GM23338 (cell line): Measurements from ENCODE around the gene EID2. TPM values are rescaled to one million over a fixed set of nuclear protein-coding genes. Genes with fewer than 3 reads are reported as not detected.

ENCODE experiments used
- CREB1 ChIP-seq: fragments of 250-450 bp; sonication (Bioruptor Pico); IDR thresholded peaks from 2 replicates; pipeline ENCODE4 v1.5.0; 2020; ENCODE audit warnings: low read depth, mild to moderate bottlenecking, moderate library complexity
- EZH2phosphoT487 ChIP-seq: fragments of 200-600 bp; sonication (generic); IDR thresholded peaks from one replicate; pipeline ENCODE4 v1.8.1; 2018; ENCODE audit warnings: antibody characterized with exemption; ENCODE audit not compliant: unreplicated experiment
- NANOG ChIP-seq: IDR thresholded peaks from 2 replicates; pipeline ENCODE4 v1.6.1; 2016; ENCODE audit warnings: antibody characterized with exemption, borderline replicate concordance
- POLR2AphosphoS5 ChIP-seq: IDR thresholded peaks from 2 replicates; pipeline ENCODE4 v1.6.1; 2016; ENCODE audit warnings: antibody characterized with exemption, low read depth
- polyA plus RNA-seq: library from polyadenylated mRNA; unstranded; fragments of >200 nt; fragmentation: Nextera tagmentation; extraction: Ambion mirVana; gene quantifications from 2 replicates; pipeline ENCODE4 v1.2.1, GENCODE V29; 2016
- total RNA-seq: library from RNA; depleted of rRNA; stranded (reverse); fragments of >200 nt; shearing (Covaris generic); gene quantifications from 2 replicates; pipeline ENCODE4 v1.2.3, GENCODE V29; 2014
- TF ChIP-seq, protein P1 (sequence below): fragments of 250-450 bp; sonication (Bioruptor Pico); IDR thresholded peaks from 2 replicates; pipeline ENCODE4 v1.5.0; 2020; ENCODE audit warnings: mild to moderate bottlenecking, moderate library complexity
- TF ChIP-seq, protein P2 (sequence below): IDR thresholded peaks from one replicate; pipeline ENCODE4 v1.6.1; 2018; ENCODE audit warnings: antibody characterized with exemption; ENCODE audit not compliant: unreplicated experiment

Gene EID2
- total and polyA plus RNA-seq, 2 experiments from 2014 or later = 24.4 to 25.2 TPM

DNA sequence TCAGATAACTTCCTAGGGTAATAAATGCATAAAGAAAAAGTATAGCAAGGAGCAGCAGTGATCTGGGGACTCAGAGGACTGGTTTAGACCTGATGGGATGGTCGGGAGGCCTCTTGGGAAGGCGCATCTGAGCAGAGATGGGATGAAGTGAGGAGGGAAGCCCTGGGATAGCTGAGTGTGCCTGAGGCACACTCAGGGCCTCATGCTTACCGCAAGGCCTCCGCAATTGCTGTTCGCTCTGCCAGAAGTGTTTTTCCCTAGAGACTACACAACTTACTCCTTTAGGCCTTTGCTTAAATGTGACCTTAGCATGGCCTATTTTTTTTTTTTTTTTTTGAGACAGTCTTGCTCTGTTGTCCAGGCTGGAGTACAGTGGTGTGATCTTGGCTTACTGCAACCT lies 45.3 kb downstream of the EID2 start (continued):
- TF ChIP-seq, protein P1, sequence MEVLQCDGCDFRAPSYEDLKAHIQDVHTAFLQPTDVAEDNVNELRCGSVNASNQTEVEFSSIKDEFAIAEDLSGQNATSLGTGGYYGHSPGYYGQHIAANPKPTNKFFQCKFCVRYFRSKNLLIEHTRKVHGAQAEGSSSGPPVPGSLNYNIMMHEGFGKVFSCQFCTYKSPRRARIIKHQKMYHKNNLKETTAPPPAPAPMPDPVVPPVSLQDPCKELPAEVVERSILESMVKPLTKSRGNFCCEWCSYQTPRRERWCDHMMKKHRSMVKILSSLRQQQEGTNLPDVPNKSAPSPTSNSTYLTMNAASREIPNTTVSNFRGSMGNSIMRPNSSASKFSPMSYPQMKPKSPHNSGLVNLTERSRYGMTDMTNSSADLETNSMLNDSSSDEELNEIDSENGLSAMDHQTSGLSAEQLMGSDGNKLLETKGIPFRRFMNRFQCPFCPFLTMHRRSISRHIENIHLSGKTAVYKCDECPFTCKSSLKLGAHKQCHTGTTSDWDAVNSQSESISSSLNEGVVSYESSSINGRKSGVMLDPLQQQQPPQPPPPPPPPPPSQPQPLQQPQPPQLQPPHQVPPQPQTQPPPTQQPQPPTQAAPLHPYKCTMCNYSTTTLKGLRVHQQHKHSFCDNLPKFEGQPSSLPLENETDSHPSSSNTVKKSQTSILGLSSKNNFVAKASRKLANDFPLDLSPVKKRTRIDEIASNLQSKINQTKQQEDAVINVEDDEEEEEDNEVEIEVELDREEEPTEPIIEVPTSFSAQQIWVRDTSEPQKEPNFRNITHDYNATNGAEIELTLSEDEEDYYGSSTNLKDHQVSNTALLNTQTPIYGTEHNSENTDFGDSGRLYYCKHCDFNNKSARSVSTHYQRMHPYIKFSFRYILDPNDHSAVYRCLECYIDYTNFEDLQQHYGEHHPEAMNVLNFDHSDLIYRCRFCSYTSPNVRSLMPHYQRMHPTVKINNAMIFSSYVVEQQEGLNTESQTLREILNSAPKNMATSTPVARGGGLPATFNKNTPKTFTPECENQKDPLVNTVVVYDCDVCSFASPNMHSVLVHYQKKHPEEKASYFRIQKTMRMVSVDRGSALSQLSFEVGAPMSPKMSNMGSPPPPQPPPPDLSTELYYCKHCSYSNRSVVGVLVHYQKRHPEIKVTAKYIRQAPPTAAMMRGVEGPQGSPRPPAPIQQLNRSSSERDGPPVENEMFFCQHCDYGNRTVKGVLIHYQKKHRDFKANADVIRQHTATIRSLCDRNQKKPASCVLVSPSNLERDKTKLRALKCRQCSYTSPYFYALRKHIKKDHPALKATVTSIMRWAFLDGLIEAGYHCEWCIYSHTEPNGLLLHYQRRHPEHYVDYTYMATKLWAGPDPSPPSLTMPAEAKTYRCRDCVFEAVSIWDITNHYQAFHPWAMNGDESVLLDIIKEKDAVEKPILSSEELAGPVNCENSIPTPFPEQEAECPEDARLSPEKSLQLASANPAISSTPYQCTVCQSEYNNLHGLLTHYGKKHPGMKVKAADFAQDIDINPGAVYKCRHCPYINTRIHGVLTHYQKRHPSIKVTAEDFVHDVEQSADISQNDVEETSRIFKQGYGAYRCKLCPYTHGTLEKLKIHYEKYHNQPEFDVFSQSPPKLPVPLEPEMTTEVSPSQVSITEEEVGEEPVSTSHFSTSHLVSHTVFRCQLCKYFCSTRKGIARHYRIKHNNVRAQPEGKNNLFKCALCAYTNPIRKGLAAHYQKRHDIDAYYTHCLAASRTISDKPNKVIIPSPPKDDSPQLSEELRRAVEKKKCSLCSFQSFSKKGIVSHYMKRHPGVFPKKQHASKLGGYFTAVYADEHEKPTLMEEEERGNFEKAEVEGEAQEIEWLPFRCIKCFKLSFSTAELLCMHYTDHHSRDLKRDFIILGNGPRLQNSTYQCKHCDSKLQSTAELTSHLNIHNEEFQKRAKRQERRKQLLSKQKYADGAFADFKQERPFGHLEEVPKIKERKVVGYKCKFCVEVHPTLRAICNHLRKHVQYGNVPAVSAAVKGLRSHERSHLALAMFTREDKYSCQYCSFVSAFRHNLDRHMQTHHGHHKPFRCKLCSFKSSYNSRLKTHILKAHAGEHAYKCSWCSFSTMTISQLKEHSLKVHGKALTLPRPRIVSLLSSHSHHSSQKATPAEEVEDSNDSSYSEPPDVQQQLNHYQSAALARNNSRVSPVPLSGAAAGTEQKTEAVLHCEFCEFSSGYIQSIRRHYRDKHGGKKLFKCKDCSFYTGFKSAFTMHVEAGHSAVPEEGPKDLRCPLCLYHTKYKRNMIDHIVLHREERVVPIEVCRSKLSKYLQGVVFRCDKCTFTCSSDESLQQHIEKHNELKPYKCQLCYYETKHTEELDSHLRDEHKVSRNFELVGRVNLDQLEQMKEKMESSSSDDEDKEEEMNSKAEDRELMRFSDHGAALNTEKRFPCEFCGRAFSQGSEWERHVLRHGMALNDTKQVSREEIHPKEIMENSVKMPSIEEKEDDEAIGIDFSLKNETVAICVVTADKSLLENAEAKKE (CRISPR knock-in tag) = no peak
- no peak for TF ChIP-seq NANOG
- TF ChIP-seq CREB1 (CRISPR knock-in tag) = no peak
- TF ChIP-seq POLR2AphosphoS5 = no peak
- no peak for TF ChIP-seq EZH2phosphoT487
- TF ChIP-seq, protein P2, sequence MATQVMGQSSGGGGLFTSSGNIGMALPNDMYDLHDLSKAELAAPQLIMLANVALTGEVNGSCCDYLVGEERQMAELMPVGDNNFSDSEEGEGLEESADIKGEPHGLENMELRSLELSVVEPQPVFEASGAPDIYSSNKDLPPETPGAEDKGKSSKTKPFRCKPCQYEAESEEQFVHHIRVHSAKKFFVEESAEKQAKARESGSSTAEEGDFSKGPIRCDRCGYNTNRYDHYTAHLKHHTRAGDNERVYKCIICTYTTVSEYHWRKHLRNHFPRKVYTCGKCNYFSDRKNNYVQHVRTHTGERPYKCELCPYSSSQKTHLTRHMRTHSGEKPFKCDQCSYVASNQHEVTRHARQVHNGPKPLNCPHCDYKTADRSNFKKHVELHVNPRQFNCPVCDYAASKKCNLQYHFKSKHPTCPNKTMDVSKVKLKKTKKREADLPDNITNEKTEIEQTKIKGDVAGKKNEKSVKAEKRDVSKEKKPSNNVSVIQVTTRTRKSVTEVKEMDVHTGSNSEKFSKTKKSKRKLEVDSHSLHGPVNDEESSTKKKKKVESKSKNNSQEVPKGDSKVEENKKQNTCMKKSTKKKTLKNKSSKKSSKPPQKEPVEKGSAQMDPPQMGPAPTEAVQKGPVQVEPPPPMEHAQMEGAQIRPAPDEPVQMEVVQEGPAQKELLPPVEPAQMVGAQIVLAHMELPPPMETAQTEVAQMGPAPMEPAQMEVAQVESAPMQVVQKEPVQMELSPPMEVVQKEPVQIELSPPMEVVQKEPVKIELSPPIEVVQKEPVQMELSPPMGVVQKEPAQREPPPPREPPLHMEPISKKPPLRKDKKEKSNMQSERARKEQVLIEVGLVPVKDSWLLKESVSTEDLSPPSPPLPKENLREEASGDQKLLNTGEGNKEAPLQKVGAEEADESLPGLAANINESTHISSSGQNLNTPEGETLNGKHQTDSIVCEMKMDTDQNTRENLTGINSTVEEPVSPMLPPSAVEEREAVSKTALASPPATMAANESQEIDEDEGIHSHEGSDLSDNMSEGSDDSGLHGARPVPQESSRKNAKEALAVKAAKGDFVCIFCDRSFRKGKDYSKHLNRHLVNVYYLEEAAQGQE = no peak
